T1000 (cell line): Measurements from ENCODE around the gene FLYWCH2.
"Not testable (repeated sequence)": the region's sequence is repeated elsewhere in the genome, so short reads cannot be mapped to it uniquely, and the experiment has no call there.

Experiments used
- DNase-seq: peaks from one replicate; lab custom pipeline; 2025; ENCODE audit warnings: mixed read lengths; lab: John Stamatoyannopoulos, UW

The FLYWCH2 gene

GRCh38 chr16:2912330-2913199 is 29.6 kb downstream of the FLYWCH2 start:
- no peak for DNase-seq

DNA sequence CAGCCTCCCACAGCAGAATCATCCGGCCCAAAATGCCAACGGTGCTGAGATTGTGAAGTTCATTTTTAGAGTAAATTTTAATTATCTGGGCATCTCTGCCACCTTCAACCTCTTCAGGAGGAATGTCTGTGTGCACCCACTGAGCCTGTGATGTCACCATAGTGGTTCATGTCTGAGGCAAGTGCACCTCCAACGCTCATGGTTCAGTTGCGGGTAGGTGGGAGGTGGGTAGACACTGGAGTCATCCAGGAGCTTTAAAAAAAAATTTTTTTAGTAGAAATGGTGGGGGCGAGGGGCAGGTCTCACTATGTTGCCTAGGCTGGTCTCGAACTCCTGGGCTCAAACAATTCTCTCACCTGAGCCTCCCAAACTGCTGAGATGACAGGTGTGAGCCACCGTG is 30.6 kb downstream of the FLYWCH2 start:
- no peak for DNase-seq

DNA sequence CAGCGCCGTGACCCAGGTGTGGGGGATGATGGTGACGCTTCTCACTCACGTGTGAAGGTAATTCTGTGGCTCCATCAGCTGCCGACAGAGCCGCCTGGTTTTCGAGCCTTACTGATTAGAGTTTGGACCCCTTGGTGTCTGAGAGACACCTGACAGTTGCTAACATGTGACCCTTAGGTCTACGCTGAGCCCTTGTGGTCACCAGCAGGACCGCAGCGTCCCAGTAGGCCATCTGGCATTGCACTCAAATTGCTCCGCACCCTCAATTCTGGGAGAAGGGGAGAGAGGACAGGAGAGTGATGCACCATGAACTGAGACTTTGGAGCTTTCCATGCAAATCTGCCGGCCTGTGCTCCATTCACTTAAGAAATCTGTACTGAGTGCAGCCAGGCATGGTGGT is 31.2 kb downstream of the FLYWCH2 start:
- no peak for DNase-seq

GRCh38 chr16:2915196-2915929 is 32.3 kb downstream of the FLYWCH2 start:
- no peak for DNase-seq

- no peak for DNase-seq
These were observed 36.7 kb downstream of the FLYWCH2 start for GRCh38 chr16:2919511-2920255.

GRCh38 chr16:2923481-2923880 is 40.5 kb downstream of the FLYWCH2 start:
- DNase-seq, result no peak

GRCh38 chr16:2924901-2925755 is 42.1 kb downstream of the FLYWCH2 start:
- DNase-seq, result no peak

GRCh38 chr16:2925951-2926649 is 43.1 kb downstream of the FLYWCH2 start:
- no peak for DNase-seq

DNA sequence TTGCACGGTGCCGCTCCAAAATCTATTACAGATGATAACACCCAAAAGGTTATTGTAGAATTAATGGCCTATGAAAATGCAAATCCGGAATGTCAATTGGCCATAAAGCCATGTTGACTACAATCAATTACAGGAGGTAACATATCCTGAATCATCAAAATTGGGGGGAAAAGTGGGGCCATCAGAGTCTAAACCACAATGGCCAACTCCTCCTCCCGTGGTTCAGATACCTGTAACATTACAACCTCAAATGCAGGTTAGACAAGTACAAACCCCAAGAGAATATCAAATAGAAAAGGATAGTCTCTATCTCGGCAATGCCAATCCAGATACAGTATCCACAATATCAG is 43.6 kb downstream of the FLYWCH2 start:
- no peak for DNase-seq

DNA sequence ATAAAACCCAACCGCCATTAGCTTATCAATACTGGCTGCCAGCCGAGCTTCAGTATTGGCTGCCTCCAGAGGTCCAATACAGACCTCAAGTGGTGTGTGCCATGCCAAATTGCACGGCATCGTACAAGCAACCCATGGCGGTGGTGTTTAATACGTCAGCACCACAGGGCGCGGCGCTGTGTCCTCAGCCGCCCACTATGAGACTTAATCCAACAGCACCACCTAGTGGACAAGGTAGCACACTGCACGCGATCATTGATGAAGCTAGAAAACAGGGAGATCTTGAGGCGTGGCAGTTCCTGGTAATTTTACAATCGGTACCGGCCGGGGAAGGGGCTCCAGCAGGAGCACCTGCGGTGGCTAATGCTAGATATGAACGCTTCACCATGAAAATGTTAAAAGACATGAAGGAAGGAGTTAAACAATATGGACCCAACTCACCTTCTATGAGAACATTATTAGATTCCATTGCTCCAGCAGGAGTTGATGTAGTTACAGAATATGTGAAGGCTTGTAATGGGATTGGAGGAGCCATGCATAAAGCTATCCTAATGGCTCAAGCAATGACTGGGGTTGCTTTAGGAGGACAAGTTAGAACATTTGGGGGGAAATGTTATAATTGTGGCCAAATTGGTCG is 44.1 kb downstream of the FLYWCH2 start:
- DNase-seq, result peak; percentile 76

GRCh38 chr16:2928151-2928550 is 45.1 kb downstream of the FLYWCH2 start:
- not testable (repeated sequence) for DNase-seq

DNA sequence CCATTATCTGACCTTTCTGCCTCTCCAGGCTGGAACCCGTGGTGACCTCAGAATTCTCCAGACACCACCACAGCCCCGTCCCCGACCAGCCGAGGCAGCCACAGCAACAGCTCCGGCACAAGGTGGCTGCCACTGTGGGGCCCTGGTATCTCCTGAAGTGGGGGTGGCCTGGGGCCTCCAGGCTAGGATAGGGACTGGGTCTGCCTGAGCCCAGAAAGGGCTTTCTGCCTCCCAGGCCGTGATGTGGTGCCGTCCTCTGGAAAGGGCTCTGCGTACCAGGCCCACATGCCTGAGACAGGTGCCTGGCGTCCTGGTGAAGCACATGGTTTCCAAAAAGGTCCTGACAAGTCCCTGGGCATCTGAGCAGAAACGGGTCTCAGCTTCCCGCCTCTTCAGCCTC is 45.8 kb downstream of the FLYWCH2 start:
- DNase-seq, result no peak

- no peak for DNase-seq
These were observed 46.7 kb downstream of the FLYWCH2 start for GRCh38 chr16:2929693-2930092.

DNA sequence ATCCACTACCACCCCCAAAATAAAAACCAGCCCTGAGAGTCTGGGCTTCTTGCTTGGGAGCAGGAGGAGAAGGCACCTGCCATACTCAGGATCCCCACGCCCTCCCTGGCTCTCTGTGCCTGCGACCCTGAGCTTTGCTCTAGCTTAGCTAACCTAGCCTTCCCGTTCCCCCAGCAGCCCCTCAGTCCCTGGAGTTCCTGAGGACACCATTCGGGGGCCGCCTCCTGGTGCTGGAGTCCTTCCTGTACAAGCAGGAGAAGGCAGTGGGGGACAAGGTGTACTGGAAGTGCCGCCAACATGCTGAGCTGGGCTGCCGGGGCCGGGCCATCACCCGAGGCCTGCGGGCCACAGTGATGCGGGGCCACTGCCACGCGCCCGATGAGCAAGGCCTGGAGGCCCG is 47.2 kb downstream of the FLYWCH2 start:
- no peak for DNase-seq

DNA sequence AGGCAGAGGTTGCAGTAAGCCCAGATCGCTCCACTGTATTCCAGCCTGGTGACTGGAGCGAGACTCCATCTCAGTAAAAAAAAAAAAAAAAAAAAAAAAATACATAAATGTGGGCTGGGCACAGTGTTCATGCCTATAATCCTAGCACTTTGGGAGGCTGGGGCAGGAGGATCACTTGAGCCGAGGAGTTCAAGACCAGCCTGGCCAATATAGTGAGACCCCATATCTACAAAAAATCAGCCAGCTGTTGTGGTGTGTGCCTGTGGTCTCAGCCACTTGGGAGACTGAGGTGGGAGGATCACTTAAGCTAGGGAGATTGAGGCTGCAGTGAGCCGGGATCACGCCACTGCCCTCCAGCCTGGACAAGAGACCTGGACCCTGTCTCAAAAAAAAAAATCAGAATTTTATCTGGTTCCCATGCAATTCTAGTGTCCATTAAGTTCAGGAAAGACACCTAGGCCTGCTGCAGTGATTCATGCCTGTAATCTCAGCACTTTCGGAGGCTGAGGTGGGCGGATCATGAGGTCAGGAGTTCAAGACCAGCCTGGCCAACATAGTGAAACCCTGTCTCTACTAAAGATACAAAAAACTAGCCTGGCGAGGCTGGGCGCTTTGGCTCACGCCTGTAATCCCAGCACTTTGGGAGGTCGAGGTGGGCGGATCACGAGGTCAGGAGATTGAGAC is 48.4 kb downstream of the FLYWCH2 start:
- not testable (repeated sequence) for DNase-seq

GRCh38 chr16:2933136-2933535 is 50.1 kb downstream of the FLYWCH2 start:
- no peak for DNase-seq

DNA sequence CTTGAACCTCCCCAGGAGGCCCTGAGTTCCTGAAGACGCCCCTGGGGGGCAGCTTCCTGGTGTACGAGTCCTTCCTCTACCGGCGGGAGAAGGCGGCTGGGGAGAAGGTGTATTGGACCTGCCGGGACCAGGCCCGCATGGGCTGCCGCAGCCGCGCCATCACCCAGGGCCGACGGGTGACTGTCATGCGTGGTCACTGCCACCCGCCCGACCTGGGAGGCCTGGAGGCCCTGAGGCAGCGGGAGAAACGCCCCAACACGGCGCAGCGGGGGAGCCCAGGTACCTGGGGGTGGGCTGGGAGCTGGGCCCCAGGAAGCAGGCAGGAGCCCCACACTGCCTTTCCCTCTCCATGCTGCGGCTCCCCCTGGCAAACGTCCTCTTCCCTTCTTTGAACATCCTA is 50.7 kb downstream of the FLYWCH2 start:
- DNase-seq, result no peak

DNA sequence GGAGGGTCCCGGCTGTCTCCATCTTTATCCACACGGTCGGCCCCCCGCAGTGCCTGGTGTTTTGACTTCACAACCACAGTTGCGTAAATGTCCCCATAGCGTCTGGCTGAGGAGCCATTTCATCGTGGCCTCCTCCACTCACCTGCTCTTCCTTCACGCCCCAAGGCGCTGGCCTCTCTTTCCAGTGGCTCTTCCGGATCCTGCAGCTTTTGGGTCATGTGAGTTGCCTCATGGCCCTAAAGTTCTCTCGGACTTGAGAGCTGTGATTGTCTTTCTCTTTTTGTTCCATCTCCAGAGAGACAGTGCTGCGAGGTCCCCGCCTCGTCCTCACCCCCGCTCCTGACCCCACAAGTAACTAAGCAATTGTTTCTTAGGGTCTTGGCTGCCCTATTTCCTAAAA is 51.4 kb downstream of the FLYWCH2 start:
- no peak for DNase-seq

- no peak for DNase-seq
These were observed 53.5 kb downstream of the FLYWCH2 start for GRCh38 chr16:2936436-2937011.

- no peak for DNase-seq
These were observed 54.2 kb downstream of the FLYWCH2 start for GRCh38 chr16:2937170-2937569.
